ENCODE results near the gene SLC22A16.

Gene SLC22A16

GRCh38 chr6:110457567-110458175 lies 18.7 kb downstream of the SLC22A16 start:
- TF ChIP-seq, protein P1, sequence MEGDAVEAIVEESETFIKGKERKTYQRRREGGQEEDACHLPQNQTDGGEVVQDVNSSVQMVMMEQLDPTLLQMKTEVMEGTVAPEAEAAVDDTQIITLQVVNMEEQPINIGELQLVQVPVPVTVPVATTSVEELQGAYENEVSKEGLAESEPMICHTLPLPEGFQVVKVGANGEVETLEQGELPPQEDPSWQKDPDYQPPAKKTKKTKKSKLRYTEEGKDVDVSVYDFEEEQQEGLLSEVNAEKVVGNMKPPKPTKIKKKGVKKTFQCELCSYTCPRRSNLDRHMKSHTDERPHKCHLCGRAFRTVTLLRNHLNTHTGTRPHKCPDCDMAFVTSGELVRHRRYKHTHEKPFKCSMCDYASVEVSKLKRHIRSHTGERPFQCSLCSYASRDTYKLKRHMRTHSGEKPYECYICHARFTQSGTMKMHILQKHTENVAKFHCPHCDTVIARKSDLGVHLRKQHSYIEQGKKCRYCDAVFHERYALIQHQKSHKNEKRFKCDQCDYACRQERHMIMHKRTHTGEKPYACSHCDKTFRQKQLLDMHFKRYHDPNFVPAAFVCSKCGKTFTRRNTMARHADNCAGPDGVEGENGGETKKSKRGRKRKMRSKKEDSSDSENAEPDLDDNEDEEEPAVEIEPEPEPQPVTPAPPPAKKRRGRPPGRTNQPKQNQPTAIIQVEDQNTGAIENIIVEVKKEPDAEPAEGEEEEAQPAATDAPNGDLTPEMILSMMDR (IDR thresholded peaks at IDR 0.05) = peak; percentile 73

DNA sequence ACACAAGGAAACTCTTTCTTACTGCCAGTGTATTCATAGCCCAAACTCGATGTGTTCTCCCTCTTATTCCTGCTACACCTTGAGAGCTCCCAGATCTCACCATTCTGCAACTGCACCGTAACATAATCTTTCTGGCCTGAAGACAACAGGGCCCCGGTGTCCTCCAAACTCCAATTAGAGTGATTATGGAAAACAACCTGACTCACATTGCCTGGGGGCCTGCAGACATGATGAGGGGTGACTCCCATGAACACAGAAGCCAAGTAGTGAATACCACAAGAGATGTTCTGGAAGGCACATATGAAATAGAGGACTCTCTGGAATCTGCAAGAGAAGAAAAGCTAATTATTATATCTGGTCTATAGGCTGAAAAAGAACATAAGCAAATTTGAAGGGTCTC lies 19.7 kb downstream of the SLC22A16 start:
- TF ChIP-seq, protein P1 (IDR thresholded peaks at IDR 0.05) = no peak

- TF ChIP-seq, protein P1 (IDR thresholded peaks at IDR 0.05) = no peak
Observed at GRCh38 chr6:110449541-110449895, 26.9 kb downstream of the SLC22A16 start.

DNA sequence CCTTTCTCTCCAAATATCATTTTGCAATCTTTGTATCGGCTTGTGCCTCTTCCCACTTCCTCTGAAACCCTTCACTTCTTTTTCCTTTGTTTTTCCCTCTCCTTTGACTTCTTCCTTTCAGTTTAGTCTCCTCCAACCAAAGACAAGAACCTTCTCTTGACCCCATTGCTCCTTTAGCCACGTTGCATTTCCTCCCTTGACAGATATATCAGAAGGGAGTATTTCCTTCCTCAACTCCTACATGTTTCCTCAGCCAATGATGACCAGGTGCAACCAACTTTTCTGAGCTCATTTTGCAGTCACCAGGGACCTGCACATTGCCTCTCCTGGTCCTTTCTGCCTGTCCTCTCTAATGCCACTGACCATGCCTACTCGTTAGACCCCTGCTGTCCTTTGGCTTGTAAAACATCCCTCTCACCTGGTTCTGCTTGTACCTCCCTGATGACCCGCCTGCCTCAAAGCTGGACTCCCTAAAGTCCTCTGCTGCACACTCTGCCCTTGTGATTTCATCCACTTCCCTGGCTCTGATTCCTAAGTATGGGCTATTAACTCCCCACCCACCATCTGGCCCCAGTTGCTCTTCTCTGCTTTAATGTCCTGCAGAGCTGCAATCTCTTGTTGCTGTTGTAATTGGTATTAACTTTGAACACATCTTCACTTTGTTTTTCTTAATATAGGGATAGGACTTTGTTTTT lies 27.4 kb downstream of the SLC22A16 start:
- TF ChIP-seq, protein P1 (IDR thresholded peaks at IDR 0.05) = no peak

GRCh38 chr6:110447761-110448160 lies 28.7 kb downstream of the SLC22A16 start:
- TF ChIP-seq, protein P1 (IDR thresholded peaks at IDR 0.05) = no peak

DNA sequence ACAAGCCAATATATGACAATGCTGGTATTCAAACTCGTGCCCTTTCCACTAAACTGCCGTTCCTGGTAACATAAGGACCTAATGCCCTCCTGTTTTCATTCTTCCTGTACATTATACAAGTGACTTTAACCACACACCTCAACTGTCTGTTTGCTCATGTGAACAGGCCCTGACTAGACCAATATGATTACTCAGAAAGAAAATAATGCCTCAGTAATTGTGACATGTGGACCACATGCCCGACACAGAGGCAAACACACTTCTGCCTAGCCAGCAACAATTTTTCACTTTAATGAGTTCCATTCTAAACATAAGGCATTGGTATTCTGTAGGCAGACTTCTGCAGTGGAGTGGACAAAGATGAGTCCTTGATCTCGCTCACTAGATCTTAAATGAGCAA lies 30.0 kb downstream of the SLC22A16 start:
- TF ChIP-seq, protein P1 (IDR thresholded peaks at IDR 0.05) = no peak

DNA sequence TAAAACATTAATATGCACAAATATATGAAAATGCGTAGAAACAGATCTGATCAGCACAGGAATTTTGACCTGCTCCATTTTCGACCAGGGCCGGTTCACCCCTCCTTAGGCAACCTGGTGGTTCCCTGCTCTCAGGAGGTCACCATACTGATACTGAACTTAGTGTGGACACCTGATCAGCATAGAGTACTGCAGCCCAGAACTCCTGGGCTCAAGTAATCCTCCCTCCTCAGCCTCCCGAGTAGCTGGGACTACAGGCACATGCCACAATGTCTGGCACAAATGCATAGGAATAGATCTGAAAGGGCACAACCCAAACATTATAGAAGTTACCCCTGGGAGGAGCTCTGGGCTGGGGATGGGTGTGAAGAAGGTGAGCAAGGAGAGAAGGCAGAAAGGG lies 36.4 kb downstream of the SLC22A16 start:
- TF ChIP-seq, protein P1 (IDR thresholded peaks at IDR 0.05) = no peak

Data from LNCAP (cell line).